ENCODE measurements around the gene MAD1L1.

- TF ChIP-seq CTCF (conservative IDR thresholded peaks at IDR 0.05 in 1 of 2, IDR thresholded peaks at IDR 0.05 in 1 of 2; ENCODE audit: low read depth in 1 of 2, low read length in 2 of 2) (peak in 1 of 2 donors; percentile 9), EZH2 (IDR thresholded peaks at IDR 0.05; ENCODE audit: low read length, missing control alignments) (no peak)
Measured at GRCh38 chr7:2068693-2069471, 163.9 kb downstream of the MAD1L1 start.

Data from fibroblast of lung (primary cell).